Measurements from ENCODE around the gene PHACTR3. TPM values are rescaled to one million over a fixed set of nuclear protein-coding genes. Genes with fewer than 3 reads are reported as not detected.

Gene PHACTR3
- total and polyA plus RNA-seq, 2 donors (not counting 1 experiment from before 2014, with no cell fraction given), result not detected

DNA sequence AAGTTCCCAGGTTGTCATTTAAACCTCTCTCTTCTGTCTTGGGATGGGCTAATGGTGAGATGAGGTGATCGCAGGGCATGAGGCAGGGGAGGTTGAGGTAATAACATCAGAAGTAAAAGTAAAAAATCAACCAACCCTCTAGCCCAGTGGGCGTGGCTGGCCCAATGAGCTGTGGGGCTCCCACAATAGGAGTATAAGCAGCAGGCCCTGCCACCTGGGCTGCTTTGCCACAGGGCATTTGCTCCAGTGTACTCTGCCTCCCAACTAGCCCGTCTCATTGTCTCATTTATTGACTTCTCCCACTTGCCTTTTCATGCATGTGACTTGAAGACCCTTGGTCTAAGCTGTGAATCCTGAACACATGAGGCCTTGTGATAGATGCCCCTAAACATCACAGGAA lies 62.8 kb downstream of the PHACTR3 start:
- no peak overlapping the region for H3K9ac ChIP-seq (ENCODE audit: insufficient read depth, low read length)
- no peak overlapping the region for H3K4me3 ChIP-seq (replicated peaks in 1 of 4; ENCODE audit: control extremely low read depth in 1 of 4, insufficient read depth in 1 of 4, low read depth in 3 of 4, low read length in 4 of 4)
- DNase-seq (ENCODE audit: low read depth in 2 of 2), result no peak
- H3K9me3 ChIP-seq (ENCODE audit: control insufficient read depth, insufficient read depth, low read depth, low read length), result no peaks in the 10 kb centered on the region
- H3K36me3 ChIP-seq (ENCODE audit: control insufficient read depth, insufficient read depth, low read length), result no peaks in the 10 kb centered on the region
- no peaks in the 10 kb centered on the region for H4K20me1 ChIP-seq (ENCODE audit: control insufficient read depth, extremely low read depth, insufficient read depth, low read length)
- no peaks in the 10 kb centered on the region for H3K27me3 ChIP-seq (ENCODE audit: control insufficient read depth, insufficient read depth, low read length)
- TF ChIP-seq EZH2 (IDR thresholded peaks at IDR 0.05; ENCODE audit: low read length, missing control alignments), result no peak
- TF ChIP-seq, protein P1, sequence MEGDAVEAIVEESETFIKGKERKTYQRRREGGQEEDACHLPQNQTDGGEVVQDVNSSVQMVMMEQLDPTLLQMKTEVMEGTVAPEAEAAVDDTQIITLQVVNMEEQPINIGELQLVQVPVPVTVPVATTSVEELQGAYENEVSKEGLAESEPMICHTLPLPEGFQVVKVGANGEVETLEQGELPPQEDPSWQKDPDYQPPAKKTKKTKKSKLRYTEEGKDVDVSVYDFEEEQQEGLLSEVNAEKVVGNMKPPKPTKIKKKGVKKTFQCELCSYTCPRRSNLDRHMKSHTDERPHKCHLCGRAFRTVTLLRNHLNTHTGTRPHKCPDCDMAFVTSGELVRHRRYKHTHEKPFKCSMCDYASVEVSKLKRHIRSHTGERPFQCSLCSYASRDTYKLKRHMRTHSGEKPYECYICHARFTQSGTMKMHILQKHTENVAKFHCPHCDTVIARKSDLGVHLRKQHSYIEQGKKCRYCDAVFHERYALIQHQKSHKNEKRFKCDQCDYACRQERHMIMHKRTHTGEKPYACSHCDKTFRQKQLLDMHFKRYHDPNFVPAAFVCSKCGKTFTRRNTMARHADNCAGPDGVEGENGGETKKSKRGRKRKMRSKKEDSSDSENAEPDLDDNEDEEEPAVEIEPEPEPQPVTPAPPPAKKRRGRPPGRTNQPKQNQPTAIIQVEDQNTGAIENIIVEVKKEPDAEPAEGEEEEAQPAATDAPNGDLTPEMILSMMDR (conservative IDR thresholded peaks at IDR 0.05 in 1 of 2, IDR thresholded peaks at IDR 0.05 in 1 of 2; ENCODE audit: low read depth in 1 of 2, low read length in 2 of 2), result no peak
- no peaks in the 10 kb centered on the region for H3K79me2 ChIP-seq (ENCODE audit: control insufficient read depth, insufficient read depth, low read length)
- no peak overlapping the region for H3K4me2 ChIP-seq (ENCODE audit: extremely low read depth, insufficient read depth, low read length)
- no peak overlapping the region for H2AFZ ChIP-seq (ENCODE audit: low read length)
- no peak overlapping the region for H3K27ac ChIP-seq (ENCODE audit: insufficient read depth, low read length)
- H3K4me1 ChIP-seq (ENCODE audit: control insufficient read depth, extremely low read depth, insufficient read depth, low read length), result no peaks in the 10 kb centered on the region

DNA sequence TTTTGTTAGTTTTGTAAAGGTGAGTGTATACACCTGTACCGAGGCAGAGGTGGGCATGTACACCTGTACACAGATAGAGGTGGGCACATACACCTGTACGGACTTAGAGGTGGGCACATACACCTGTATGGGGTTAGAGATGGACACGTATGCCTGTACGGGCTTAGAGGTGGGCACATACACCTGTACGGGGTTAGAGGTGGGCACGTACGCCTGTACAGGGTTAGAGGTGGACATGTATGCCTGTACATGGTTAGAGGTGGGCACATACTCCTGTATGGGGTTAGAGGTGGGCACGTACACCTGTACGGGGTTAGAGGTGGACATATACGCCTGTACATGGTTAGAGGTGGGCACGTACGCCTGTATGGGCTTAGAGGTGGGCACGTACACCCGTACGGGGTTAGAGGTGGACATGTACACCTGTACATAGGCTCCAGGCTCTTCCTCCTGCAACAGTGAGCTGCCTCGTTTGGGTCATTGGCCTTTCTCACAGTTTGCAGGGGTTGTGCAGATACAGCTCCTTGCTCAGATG lies 63.7 kb downstream of the PHACTR3 start:
- no peak overlapping the region for H3K27ac ChIP-seq (ENCODE audit: insufficient read depth, low read length)
- no peaks in the 10 kb centered on the region for H4K20me1 ChIP-seq (ENCODE audit: control insufficient read depth, extremely low read depth, insufficient read depth, low read length)
- H3K9ac ChIP-seq (ENCODE audit: insufficient read depth, low read length), result no peak overlapping the region
- no peaks in the 10 kb centered on the region for H3K36me3 ChIP-seq (ENCODE audit: control insufficient read depth, insufficient read depth, low read length)
- no peak overlapping the region for H3K4me3 ChIP-seq (replicated peaks in 1 of 4; ENCODE audit: control extremely low read depth in 1 of 4, insufficient read depth in 1 of 4, low read depth in 3 of 4, low read length in 4 of 4)
- no peak overlapping the region for H2AFZ ChIP-seq (ENCODE audit: low read length)
- TF ChIP-seq EZH2 (IDR thresholded peaks at IDR 0.05; ENCODE audit: low read length, missing control alignments), result no peak
- TF ChIP-seq, protein P1 (conservative IDR thresholded peaks at IDR 0.05 in 1 of 2, IDR thresholded peaks at IDR 0.05 in 1 of 2; ENCODE audit: low read depth in 1 of 2, low read length in 2 of 2), result no peak
- H3K9me3 ChIP-seq (ENCODE audit: control insufficient read depth, insufficient read depth, low read depth, low read length), result no peaks in the 10 kb centered on the region
- H3K4me1 ChIP-seq (ENCODE audit: control insufficient read depth, extremely low read depth, insufficient read depth, low read length), result no peaks in the 10 kb centered on the region
- no peak for DNase-seq (ENCODE audit: low read depth in 2 of 2)
- H3K79me2 ChIP-seq (ENCODE audit: control insufficient read depth, insufficient read depth, low read length), result no peaks in the 10 kb centered on the region
- no peaks in the 10 kb centered on the region for H3K27me3 ChIP-seq (ENCODE audit: control insufficient read depth, insufficient read depth, low read length)
- no peak overlapping the region for H3K4me2 ChIP-seq (ENCODE audit: extremely low read depth, insufficient read depth, low read length)

DNA sequence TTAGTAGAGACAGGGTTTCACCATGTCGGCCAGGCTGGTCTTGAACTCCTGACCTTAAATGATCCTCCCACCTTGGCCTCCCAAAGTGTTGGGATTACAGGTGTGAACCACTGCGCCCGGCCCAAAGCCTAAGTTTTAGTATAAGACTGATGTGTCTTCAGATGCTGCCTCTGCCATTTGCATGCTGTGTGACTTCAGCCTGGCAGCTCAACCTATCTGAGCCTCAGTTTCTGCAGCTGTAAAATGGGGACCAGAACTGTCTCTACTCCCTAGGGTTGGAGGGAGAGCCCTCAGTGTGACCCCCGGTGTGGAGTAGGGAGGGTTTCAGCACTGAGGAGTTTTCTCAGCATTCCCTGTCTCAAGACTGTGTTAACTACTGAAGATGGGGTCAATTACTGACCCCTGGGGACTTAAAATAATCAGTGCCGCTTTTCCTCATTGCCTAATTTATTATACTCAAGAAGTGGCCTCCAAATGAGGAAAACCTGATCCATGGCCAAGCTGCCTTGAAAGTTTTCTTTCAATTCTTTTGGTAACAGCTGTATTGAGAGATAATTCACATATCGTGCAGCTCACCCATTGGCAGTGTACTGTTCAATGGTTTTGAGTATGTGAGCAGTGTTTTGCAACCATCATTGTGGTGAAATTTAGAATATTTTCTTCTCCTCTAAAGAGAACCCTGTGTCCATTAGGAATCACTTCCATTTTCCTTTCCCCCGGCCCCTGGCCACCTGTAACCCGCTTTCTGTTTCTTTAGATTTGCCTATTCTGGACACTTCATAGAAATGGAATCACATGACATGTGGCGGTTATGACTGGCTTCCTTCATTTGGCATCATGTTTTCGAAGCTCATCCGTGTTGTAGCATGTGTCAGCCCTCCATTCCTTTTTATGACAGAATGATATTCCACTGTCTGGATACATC lies 64.8 kb downstream of the PHACTR3 start:
- Histone ChIP-seq H3K27me3 (ENCODE audit: control insufficient read depth, insufficient read depth, low read length) (no peaks in the 10 kb centered on the region), H3K9me3 (ENCODE audit: control insufficient read depth, insufficient read depth, low read depth, low read length) (no peaks in the 10 kb centered on the region), H3K36me3 (ENCODE audit: control insufficient read depth, insufficient read depth, low read length) (no peaks in the 10 kb centered on the region), H3K27ac (ENCODE audit: insufficient read depth, low read length) (no peak overlapping the region), H3K4me3 (replicated peaks in 1 of 4; ENCODE audit: control extremely low read depth in 1 of 4, insufficient read depth in 1 of 4, low read depth in 3 of 4, low read length in 4 of 4) (no peak overlapping the region), H3K79me2 (ENCODE audit: control insufficient read depth, insufficient read depth, low read length) (no peaks in the 10 kb centered on the region), H3K9ac (ENCODE audit: insufficient read depth, low read length) (no peak overlapping the region), H4K20me1 (ENCODE audit: control insufficient read depth, extremely low read depth, insufficient read depth, low read length) (no peaks in the 10 kb centered on the region), H3K4me1 (ENCODE audit: control insufficient read depth, extremely low read depth, insufficient read depth, low read length) (no peaks in the 10 kb centered on the region), H3K4me2 (ENCODE audit: extremely low read depth, insufficient read depth, low read length) (no peak overlapping the region), H2AFZ (ENCODE audit: low read length) (no peak overlapping the region)
- no peak for TF ChIP-seq EZH2 (IDR thresholded peaks at IDR 0.05; ENCODE audit: low read length, missing control alignments)
- TF ChIP-seq, protein P1 (conservative IDR thresholded peaks at IDR 0.05 in 1 of 2, IDR thresholded peaks at IDR 0.05 in 1 of 2; ENCODE audit: low read depth in 1 of 2, low read length in 2 of 2), result no peak
- DNase-seq (ENCODE audit: low read depth in 2 of 2), result no peak
